Measurements from ENCODE around the gene CYB561D2. TPM values are rescaled to one million over a fixed set of nuclear protein-coding genes. Genes with fewer than 3 reads are reported as not detected.

CYB561D2 gene
- total and polyA plus RNA-seq, 2 of the 13 experiments (the other 11 are each of a cell fraction or from before 2014, with no cell fraction given): 11.1 to 17.2 TPM

DNA sequence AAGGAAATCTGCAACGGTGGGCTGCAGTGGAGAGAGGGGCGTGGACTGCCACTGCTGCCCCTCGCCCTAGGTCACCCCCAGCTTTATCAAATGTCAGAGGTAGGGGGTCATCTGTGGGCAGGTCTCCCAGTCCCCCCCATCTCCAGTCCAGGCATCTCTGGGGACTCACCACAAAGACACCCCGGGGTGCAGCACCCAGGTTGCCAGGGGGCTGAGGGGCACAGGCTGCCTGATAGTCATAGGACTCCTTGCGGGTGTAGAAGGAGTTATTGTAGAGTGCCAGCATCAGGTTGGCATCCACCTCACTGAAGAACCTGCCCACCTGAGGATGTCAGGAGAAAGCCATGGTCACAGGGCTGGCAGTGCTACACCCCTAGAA is 15.2 kb downstream of the CYB561D2 start:
- H3K4me1 ChIP-seq (ENCODE audit: insufficient read depth, low read length): no peaks in the 10 kb centered on the region
- no peaks in the 10 kb centered on the region for H3K79me2 ChIP-seq (ENCODE audit: insufficient read depth, low read length)
- intact Hi-C loops (cut with micrococcal nuclease; ENCODE audit: unreplicated experiment) (no loop called here), in situ Hi-C loops (cut with HindIII; ENCODE audit: extremely low pct_ligation_motif_present, low pct_unique_long_range_greater_than_20kb) (no loop called here)
- H2AFZ ChIP-seq (ENCODE audit: low read length): no peak overlapping the region
- POLR2A ChIA-PET: no interaction called here
- H3K4me2 ChIP-seq (ENCODE audit: low read depth, low read length): no peak overlapping the region; the same call in 1 of the 2 replicates
- ATAC-seq (no peak), DNase-seq (ENCODE audit: low spot score) (no peak), FAIRE-seq (no peak)
- H3K27ac ChIP-seq (ENCODE audit: extremely low read length, insufficient read depth, low read length): no peak overlapping the region
- no peaks in the 10 kb centered on the region for H3K36me3 ChIP-seq (replicated peaks in 1 of 2; ENCODE audit: control insufficient read depth in 1 of 2, insufficient read depth in 2 of 2, low read length in 2 of 2)
- TF ChIP-seq RXRA (CRISPR knock-in tag; IDR thresholded peaks at IDR 0.05) (no peak), KLF6 (CRISPR knock-in tag; IDR thresholded peaks at IDR 0.05) (no peak), ZNF552 (CRISPR knock-in tag; IDR thresholded peaks at IDR 0.05; ENCODE audit: borderline replicate concordance) (no peak), PRDM15 (CRISPR knock-in tag; IDR thresholded peaks at IDR 0.05) (no peak), ZNF572 (CRISPR knock-in tag; IDR thresholded peaks at IDR 0.05) (no peak), SMC3 (IDR thresholded peaks at IDR 0.05; ENCODE audit: low read length) (no peak), ZNF563 (CRISPR knock-in tag; IDR thresholded peaks at IDR 0.05) (no peak), RCOR2 (CRISPR knock-in tag; IDR thresholded peaks at IDR 0.05) (no peak), TOPORS (CRISPR knock-in tag; IDR thresholded peaks at IDR 0.05) (no peak), ZNF792 (CRISPR knock-in tag; IDR thresholded peaks at IDR 0.05) (no peak), ZSCAN22 (CRISPR knock-in tag; IDR thresholded peaks at IDR 0.05) (no peak), EZH2 (conservative IDR thresholded peaks at IDR 0.05; ENCODE audit: low read depth, low read length) (no peak), MAZ (IDR thresholded peaks at IDR 0.05; ENCODE audit: borderline replicate concordance, low read depth, low read length) (no peak), MAZ (CRISPR knock-in tag; IDR thresholded peaks at IDR 0.05; ENCODE audit: low read depth) (no peak), MXI1 (IDR thresholded peaks at IDR 0.05; ENCODE audit: borderline replicate concordance, low read depth, low read length) (no peak), CENPT (CRISPR knock-in tag; IDR thresholded peaks at IDR 0.05; ENCODE audit: low read depth) (no peak), YEATS2 (CRISPR knock-in tag; IDR thresholded peaks at IDR 0.05; ENCODE audit: borderline replicate concordance) (no peak), KLF11 (CRISPR knock-in tag; IDR thresholded peaks at IDR 0.05) (no peak)
- TF ChIP-seq, protein P1, sequence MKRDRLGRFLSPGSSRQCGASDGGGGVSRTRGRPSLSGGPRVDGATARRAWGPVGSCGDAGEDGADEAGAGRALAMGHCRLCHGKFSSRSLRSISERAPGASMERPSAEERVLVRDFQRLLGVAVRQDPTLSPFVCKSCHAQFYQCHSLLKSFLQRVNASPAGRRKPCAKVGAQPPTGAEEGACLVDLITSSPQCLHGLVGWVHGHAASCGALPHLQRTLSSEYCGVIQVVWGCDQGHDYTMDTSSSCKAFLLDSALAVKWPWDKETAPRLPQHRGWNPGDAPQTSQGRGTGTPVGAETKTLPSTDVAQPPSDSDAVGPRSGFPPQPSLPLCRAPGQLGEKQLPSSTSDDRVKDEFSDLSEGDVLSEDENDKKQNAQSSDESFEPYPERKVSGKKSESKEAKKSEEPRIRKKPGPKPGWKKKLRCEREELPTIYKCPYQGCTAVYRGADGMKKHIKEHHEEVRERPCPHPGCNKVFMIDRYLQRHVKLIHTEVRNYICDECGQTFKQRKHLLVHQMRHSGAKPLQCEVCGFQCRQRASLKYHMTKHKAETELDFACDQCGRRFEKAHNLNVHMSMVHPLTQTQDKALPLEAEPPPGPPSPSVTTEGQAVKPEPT (CRISPR knock-in tag; IDR thresholded peaks at IDR 0.05; ENCODE audit: low read depth): no peak
- no peaks in the 10 kb centered on the region for H4K20me1 ChIP-seq (ENCODE audit: insufficient read depth, low read length)
- H3K4me3 ChIP-seq (replicated peaks in 1 of 3; ENCODE audit: insufficient read depth in 1 of 3, low read depth in 2 of 3, low read length in 3 of 3): no peak overlapping the region
- CTCF ChIA-PET (ENCODE audit: low intra/inter-chr PET ratio, low total read pairs): no interaction called here
- WGBS (ENCODE audit: low lambda C conversion rate): 67% methylated on average over 3 of the region's 5 CpGs
- H3K9me3 ChIP-seq (ENCODE audit: low read length): no peaks in the 10 kb centered on the region
- no TSS peak for BruUV-seq (replicated peaks)
- no peak overlapping the region for H3K9ac ChIP-seq (ENCODE audit: insufficient read depth, low read depth, low read length)
- peaks cover 17 to 67% of the 10 kb centered on the region in 2 experiments; a peak in 4 of 5 replicates for H3K27me3 ChIP-seq (ENCODE audit: control insufficient read depth in 1 of 2, insufficient read depth in 2 of 2, low read length in 2 of 2)
